SKM-1 treated with dmso at 0.1 percent for 144 hours (cell line): ENCODE measurements around the gene TRAPPC10.

ENCODE experiments used
- DNase-seq: peaks from one replicate; lab custom pipeline; 2025; ENCODE audit not compliant: unreplicated experiment; lab: John Stamatoyannopoulos, UW

TRAPPC10 gene

DNA sequence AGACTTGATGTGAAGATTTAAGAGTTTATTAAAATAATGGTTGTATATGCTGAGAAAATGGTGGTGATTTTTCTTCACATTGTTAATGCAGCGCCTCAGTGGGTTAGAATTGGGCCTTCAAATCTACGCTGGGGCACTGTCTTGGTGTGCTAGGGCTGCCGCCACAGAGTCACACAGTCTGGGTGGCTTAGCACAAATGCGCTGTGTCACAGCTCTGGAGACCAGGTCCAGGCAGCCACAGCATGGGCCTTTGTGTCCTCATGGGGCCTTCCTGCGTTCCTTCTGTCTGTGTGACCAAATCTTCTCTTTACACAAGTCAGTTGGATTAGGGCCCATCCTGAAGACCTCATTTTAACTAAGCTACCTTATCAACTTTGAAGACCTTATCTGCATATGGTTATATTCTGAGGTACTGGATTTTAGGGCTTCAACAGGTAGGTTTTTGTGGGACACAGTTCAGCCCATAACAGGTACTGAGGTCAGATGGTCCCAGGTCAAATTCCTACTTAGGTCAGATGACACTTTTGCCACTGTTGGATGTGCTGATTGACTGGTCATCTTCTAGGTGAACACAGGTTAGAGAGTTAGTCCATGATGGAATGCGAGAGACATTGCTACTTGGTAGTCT is 17.5 kb downstream of the TRAPPC10 start:
- no peak for DNase-seq

DNA sequence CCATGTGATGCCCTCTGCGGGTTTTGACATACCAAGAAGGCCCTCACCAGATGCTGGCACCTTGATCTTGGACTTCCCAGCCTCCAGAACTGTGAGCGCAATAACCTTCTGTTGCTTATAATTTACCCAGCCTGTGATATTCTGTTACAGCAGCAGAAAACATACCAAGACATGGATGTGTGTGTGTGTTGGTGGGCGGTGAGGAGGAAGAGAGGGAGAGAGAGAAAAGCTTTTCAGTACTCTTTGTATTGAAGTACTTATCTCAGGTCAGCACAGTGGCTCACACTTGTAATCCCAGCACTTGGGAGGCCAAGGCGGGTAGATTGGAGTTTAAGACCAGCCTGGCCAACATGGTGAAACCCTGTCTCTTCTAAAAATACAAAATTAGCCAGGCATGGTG is 23.1 kb downstream of the TRAPPC10 start:
- no peak for DNase-seq

DNA sequence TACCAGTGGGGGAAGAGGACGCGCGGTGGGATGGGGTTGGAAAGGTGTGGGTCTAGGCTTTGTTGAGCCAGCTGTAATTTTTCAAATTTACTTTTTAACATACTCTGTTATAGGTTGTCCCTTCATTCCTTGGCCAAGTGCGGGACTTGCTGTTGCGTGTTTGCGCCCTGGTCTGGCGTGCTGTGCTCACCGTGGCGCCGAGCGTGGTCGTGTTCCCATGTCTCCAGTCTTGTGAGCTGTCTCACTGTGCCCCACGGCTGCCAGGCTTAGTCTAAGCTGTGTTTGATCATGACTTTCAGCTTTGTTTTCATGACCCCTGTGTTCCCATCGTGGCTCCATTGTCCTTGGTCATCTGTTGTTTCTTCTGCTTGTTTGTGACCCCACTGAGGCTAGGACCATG is 26.0 kb downstream of the TRAPPC10 start:
- no peak for DNase-seq

DNA sequence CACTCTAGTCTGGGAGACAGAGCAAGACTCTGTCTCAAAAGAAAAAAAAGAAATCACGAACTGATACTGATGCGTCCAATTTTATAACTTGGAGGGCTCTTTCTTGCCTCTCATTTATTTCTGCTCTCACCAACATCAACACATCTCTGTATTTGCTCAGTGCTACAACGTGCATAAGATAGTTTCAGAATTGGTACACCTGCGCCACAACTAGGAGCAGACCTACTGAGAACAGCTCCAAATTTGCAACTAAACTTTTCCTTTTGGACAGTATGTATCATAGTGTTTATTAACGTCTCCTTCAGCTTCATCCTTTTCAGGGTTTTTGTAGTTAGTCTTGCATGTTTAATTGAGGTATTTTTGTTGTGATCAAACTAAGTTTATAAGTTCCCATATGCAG is 27.7 kb downstream of the TRAPPC10 start:
- DNase-seq: no peak

DNA sequence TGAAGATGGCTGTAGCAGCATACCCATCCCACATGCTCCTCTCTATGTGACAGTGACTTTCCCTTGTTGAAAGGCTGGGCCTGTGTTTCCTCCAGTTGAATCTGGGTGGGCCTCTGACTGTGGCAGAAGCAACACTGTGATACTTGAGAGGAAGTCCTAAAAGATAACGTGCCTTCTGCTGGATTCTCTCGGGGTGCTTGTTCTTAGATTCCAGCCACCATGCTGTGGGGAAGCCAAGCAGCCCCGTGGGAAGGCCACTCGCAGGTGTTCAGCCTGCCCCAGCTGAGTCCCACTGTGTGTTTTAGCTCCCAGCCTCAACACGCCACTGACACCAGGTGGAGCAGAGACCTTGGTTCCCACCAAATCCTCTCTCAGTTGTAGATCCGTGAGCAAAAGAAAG is 31.5 kb downstream of the TRAPPC10 start:
- DNase-seq: no peak

DNA sequence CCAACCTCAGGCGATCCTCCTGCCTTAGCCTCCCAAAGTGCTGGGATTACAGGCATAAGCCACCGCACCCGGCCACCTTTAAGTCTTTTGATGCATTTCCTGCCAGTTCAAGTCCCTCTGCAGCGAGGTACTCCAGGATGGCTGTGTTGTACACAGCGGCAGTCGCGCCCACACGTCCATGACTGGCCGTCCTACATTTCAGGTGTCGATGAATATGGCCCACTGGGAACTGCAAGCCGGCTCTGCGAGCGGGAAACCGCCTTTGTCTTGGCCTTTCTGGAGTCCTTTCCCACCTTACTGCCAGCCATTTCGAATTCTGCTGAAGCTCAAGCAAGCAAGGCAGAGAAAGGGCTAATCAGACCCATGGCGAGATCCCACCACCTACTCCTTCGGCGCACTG is 34.6 kb downstream of the TRAPPC10 start:
- no peak for DNase-seq

DNA sequence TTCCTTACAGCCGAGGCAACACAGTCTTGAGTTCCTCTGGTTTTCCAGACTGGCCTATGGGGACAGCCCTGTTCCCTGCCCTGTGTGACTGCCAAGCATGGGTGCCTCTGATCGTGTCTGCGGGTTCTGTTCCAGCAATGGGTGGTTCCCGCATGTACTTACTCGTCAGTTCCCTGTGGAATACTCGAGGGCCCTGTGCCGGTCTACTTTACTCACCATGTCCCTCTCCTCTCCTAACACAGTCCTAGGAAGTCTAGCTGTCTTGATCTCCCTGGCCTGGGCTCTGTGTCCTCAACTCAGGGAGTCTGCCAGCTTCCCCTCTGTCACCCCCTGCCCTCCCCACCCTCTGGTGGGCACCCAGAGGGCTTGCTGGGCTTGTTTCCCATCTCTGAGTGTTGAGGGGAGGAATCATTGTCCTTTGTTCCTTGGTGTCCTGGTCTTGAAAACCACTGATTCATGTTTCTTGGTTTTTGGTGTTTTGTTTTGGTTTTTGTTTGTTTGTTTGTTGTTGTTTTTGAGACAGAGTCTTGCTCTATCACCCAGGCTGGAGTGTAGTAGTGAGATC is 36.0 kb downstream of the TRAPPC10 start:
- DNase-seq: no peak

DNA sequence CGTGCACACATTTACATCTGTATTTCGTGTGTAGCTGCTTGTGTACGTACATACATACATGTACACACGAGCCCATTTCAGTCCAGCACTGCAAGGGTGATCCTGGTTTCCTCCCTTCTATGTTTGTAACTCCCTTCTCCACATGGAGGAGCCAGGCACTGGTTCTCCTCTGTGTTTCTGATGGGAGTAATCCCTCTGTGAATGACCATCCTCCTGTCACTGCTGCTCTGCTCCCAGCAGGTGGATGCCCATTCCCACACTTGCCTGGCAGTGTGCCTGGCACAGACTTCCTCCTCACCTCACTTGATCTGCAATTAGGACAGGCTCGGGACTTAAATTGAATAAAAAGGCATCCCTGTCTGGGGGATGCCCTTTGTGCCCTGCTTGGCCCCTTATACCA is 37.1 kb downstream of the TRAPPC10 start:
- no peak for DNase-seq

DNA sequence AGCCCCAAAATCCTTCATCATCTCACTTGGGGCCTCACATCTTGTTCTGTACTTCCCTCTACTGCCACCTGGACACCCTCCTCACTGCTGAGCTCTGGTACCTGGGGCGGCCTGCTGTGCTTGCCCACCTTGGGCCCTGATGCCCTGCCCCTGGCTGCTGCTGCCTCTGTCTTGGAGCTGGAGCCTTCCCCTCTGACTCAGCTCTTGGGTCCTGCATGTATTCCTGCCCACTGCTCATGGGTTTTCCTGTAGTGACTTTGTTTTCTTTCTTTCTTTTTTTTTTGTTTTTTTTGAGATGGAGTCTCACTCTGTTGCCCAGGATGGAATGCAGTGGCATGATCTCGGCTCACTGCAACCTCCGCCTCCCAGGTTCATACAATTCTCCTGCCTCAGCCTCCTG is 37.5 kb downstream of the TRAPPC10 start:
- DNase-seq: no peak

DNA sequence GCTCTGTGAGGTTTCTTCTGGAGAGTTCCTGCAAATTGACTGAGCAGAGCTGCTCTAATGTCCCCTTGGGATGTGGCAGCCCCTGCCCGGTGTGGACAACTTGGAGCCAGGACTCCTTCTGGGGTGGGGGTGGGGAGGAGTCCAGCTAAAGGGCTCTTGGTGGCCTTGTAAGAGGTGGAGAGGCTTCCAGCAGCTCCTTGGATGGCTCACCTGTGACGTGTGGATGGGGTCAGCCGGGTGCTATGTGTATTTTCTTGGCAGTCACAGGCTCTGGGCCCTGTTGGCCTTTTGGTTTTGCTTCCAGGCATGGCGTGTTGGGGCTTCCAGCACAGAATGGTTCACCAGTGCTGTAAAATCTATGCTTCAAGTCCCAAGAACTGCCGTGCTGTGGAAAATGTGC is 38.2 kb downstream of the TRAPPC10 start:
- no peak for DNase-seq

DNA sequence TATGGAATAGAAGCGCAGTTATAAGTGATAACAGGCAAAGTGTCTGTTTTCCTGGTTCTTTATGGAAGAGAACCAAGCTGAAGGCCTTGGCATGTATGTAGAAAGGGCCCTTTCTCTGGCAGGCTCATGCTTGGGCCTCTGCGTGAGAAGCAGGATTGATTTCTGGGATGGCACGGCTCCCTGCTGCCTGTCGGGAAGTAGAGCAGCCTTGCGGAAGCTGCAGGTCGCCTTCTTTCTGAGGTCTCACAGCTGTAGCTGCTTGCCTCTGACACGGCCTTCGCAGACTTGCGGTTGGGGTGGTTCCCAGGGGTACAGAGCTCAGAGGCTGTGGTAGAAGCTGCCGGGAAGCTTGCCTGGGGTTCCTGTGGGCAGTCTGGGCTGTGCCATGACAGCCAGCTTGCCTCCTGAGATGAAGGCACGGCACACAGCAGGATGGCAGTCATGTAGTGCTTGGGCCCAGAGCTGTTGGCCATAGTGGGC is 39.4 kb downstream of the TRAPPC10 start:
- DNase-seq: no peak

DNA sequence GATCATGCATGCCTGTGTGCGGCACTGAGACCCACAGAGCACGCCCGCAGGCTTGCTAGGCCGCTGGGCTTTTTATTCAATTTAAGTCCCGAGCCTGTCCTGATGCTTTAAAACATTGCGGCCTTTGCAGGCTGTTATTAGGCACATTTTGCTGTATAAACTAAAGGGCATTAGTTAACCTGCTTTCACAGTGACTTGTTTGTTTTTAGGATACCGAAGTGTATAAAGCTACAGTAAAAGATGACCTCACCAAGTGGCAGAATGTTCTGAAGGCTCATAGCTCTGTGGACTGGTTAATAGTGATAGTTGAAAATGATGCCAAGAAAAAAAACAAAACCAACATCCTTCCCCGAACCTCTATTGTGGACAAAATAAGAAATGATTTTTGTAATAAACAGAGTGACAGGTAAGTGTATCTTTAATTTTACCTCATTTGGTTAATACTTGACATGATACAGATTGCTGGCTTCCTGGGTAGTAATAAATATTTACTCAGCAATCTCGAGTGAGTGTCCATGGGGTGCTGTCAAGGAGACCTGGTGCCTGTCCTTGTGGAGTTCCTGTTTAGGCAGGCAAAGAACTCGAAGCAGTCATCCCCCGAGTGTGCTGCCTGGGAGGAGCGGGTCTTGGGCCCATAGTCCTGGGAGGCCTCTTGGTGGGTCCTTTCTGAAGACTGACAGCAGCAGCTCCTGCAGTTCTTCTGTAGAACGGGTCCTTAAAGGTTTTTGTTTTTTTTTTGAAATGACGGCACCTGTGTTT is 40.1 kb downstream of the TRAPPC10 start:
- DNase-seq: no peak

DNA sequence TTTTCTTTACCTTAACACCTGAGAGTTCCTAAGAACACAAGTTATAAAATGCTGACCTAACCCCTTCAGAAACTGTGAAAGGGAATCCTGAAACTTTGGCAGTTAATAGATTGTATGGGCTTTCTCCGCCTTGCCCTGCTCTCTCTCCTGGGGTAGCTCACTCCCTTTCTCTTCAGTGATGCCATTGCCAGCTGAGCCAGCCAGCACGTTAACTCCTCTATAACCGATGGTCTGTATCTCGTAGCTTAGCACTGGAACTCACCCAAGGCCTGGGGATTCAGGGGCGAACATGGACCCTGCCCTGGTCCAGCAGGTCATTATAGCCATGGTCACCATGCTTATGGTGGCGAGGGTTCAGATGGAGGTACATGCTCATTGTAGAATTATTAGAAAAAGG is 40.7 kb downstream of the TRAPPC10 start:
- DNase-seq: no peak

DNA sequence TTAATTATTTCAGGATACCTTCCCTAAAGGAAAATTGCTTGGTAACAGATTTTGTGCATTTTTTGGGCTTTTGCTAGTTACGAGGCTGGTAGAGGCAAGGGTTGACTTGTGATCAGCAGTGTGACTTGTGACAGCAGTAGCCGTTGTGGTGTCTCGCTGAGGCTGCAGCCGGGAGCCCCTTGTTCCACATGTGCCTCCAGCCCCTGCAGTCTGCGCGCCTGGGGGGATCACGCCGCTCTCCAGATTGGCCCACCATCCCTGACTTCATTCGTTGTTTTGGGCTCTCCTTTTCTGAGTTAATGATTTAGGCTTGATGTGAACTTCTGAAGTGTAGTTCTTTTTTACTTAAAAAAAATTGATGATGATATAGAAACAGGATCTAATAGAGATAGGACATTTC is 41.5 kb downstream of the TRAPPC10 start:
- DNase-seq: no peak

DNA sequence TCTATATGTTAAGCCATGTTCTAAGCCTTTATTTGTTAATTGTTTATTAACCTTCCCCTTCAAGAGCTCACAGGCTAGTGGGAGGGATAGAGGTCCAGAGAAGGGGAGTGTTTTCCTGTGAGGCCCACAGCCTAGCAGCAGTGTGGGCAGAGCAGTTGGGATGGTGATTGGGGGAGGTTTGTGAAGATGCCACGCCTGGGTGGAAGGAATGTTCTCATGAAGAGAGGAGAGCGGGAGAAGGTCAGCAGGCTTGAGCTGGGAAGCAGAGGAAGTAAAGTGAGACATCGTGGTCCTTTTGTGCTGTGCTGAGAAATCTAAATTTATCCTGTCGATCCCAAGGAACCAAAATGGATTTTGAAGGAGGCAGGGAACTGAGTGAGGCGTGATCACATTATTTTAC is 42.6 kb downstream of the TRAPPC10 start:
- DNase-seq: no peak

DNA sequence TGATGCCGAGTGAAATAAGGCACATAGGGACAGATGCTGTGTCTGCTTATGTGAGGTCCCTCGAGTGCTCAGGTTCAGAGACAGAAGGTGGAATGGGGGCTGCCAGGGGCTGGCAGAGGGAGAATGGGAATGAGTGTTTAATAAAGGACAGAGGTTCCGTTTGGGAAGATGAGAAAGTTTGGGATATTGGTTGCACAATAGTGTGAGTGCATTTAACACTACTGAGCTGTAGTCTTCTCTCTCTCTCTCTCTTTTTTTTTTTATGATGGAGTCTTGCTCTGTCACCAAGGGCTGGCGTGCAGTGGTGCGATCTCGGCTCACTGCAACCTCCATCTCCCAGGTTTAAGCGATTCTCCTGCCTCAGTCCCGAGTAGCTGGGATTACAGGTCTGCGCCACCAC is 44.9 kb downstream of the TRAPPC10 start:
- no peak for DNase-seq

DNA sequence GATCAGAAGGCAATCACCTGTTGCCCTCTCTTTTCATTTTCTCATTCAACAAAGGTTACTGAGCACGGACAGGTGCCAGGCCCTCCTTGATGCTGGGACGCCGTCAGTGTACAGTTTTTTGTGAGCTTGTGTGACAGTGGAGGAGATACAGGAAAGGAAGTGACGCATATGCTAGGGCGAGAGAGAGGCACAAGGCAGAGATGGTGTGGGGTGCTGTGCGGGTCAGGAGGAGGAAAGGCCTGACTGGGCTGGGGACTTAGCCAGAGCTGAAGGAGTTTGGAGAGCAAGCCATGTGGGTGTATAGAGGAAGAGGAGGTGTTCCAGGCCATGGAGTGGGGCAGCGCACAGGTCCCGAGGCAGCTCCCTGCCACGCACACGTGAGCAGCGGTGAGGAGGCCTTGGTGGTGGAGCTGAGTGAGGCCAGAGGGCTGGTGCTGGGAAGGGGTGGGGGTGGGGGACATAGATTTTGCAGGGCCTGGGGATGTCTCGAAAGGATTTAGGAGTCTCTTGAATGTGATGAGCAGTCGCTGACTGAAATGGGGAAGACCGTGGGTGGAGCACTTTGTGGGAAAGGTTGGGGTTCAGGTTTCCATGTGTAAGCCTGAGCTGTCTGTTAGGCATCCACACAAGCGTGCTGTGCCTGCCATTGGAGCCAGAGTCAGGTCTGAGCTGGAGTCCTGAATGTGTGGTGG is 46.0 kb downstream of the TRAPPC10 start:
- DNase-seq: no peak

DNA sequence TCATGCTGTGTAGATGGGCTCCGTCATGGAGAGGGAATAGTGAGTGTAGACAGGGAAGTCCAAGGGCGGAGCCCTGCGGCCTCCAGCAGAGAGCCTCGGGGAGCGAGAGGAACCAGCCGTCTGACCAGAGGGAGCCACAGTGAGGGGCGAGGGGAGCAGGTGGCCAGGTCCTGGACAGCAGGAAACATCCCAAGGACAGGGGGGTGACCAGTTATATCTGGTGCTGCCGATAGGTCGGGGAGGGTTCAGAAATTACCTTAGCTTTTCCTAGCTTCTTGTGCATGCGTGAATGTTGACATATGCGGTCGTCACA is 46.5 kb downstream of the TRAPPC10 start:
- no peak for DNase-seq

DNA sequence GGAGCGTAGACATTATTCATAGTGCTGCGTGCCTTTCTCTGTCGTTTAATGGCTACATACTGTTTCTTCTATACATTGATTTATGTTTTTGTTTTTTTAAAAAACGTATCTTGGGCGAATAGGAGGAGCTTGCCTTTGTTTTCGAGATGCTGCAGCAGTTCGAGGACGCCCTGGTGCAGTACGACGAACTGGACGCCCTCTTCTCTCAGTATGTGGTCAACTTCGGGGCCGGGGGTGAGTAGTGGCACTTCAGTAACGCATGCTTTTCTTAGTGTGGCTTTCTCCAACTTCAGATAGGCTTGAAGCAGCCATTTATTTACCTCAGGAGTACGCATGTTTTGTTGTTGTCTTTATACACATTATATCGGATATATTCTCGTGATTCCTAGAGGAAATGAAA is 46.9 kb downstream of the TRAPPC10 start:
- DNase-seq: no peak

DNA sequence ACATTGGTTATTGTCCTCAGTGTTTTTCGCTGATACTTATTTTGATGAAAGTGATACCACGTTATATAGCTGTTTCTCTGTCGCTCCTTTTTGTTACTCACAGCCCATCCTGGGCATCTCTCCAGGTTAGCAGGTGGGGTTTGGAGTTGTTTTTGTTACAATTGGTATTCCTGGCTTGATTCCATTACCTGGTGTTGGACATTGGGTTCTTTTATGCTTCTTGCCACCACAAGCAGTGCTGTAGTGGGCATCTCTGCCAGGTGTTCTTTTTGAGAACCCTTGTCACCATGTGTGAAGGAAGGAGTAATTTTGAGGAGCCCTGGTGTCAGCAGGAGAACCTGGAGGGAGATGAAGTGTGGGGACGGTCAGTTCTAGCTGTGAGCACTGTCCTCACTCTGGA is 47.6 kb downstream of the TRAPPC10 start:
- DNase-seq: no peak

DNA sequence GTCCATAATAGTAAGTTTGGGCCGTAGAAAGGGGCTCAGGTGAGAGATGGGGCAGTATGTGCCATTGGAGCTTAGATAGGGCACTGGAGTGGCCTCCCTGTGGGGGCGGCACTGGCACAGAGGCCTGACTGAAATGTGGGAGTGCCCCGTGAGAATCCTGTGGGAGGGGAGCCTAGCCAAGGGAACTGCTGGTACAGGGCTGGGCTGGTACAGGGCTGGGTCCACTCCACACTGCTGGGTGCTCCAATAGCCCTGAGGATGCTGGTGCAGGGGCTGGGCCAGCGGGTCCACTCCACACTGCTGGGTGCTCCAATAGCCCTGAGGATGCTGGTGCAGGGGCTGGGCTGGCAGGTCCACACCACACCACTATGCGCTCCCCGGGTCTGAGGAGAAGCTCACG is 50.3 kb downstream of the TRAPPC10 start:
- DNase-seq: no peak
